Heart left ventricle (tissue), 16 donors: ENCODE data around the gene RARRES1. TPM values are rescaled to one million over a fixed set of nuclear protein-coding genes. Genes with fewer than 3 reads are reported as not detected.

Experiments used
- ATAC-seq, 4 donors: fragments of 200-7000 bp; cut with Tn5 transposase; one replicate each; pipeline ENCODE4 v1.9.1; 2020 to 2022; ENCODE audit warnings: moderate library complexity in 4 of 4, mild to moderate bottlenecking in 3 of 4, moderate number of reproducible peaks in 1 of 4
- DNase-seq, 5 donors: peaks; one replicate each; pipeline ENCODE4 v3.0.0-alpha.2; 2020
- H3K27ac ChIP-seq, 12 donors: fragments of 200-600 bp; sonication (generic) in 4 of 12; one replicate each; pipeline versions ENCODE4 v1.5.0 to v1.8.0; 2016 to 2022; ENCODE audit warnings: mild to moderate bottlenecking in 2 of 12
- H3K27me3 ChIP-seq, 9 donors: fragments of 200-600 bp; sonication (generic) in 2 of 9; one replicate each; pipeline versions ENCODE4 v1.5.1 to v1.8.0; 2016 to 2022; ENCODE audit warnings: mild to moderate bottlenecking in 3 of 9
- H3K36me3 ChIP-seq, 9 donors: fragments of 200-600 bp; sonication (generic) in 2 of 9; one replicate each; pipeline versions ENCODE4 v1.5.0 to v1.8.0; 2018 to 2022; ENCODE audit warnings: mild to moderate bottlenecking in 2 of 9
- H3K4me1 ChIP-seq, 12 donors: fragments of 200-600 bp; sonication (generic) in 4 of 12; one replicate each; pipeline versions ENCODE4 v1.5.0 to v1.8.0; 2016 to 2022; ENCODE audit warnings: mild to moderate bottlenecking in 3 of 12
- H3K4me3 ChIP-seq, 12 donors: fragments of 200-600 bp; sonication (generic) in 4 of 12; one replicate each; pipeline versions ENCODE4 v1.5.0 to v1.8.0; 2017 to 2022; ENCODE audit warnings: mild to moderate bottlenecking in 9 of 12, moderate library complexity in 4 of 12
- H3K9me3 ChIP-seq, 12 donors: fragments of 200-600 bp; sonication (generic) in 4 of 12; one replicate each; pipeline versions ENCODE4 v1.5.0 to v1.8.0; 2016 to 2022; ENCODE audit warnings: mild to moderate bottlenecking in 1 of 12
- CTCF ChIP-seq, 12 donors: fragments of 200-600 bp; sonication (generic) in 4 of 12; IDR thresholded peaks; one replicate each; pipeline versions ENCODE4 v1.5.0 to v1.8.0; 2018 to 2022; ENCODE audit warnings: antibody characterized with exemption in 12 of 12, mild to moderate bottlenecking in 5 of 12
- POLR2A ChIP-seq, 2 donors: fragments of 450-650 bp; IDR thresholded peaks; one replicate each; pipeline ENCODE4 v1.6.1; 2017; ENCODE audit warnings: antibody characterized with exemption in 2 of 2, mild to moderate bottlenecking in 2 of 2, moderate library complexity in 2 of 2
- WGBS, 4 donors: extraction: QIAGEN DNeasy Blood & Tissue Kit in 2 of 4; methylation state at CpG; one replicate each; pipeline versions ENCODE4 v1.1.5 to v1.1.7; 2013 to 2018; 5-methylcytosine and 5-hydroxymethylcytosine counted together
- intact Hi-C, 10 donors: fragments of 100-400 bp; cut with DNase I; formaldehyde crosslinking; loops; one replicate each; pipeline versions ENCODE4 v1.11.1 to v1.14.2; 2022
- polyA plus RNA-seq, 2 donors: library from polyadenylated mRNA; stranded (reverse); fragments of 200-250 nt; gene quantifications; one replicate each; pipeline ENCODE4 v1.2.3, GENCODE V29; 2013
- total RNA-seq, 9 donors: library from RNA; depleted of rRNA in 2 of 9; stranded (reverse); fragments of >200 nt in 2 of 9; fragmentation: NEBNext Ultra II Directional in 3 of 9; extraction: Animal tissue kit (Norgen Biotek cat#: 25700) in 3 of 9; gene quantifications; one replicate each; pipeline versions ENCODE4 v1.1.0 to v1.2.4, GENCODE V29; 2016 to 2023
- donor health status: ischemic (EF 13 %, LVEDD 7.1; RV severe dilation, severe dysfunction).
- donor health status: healthy with polysubstance abuse.
- donor health status: DM: no; HTN: yes; CAD: no.
- donor health status: DM: no; HTN: no; CAD: no.
- donor health status: ischemic (EF 25% LVEDD 6.9; RV normal size, moderate dysfunction).
- donor health status: ischemic (EF 25% LVEDD 5.7; RV mildly dilated, moderate dysfunction).
- donor health status: healthy.
- donor health status: DM: yes; HTN: yes; CAD: no.
- donor health status: ischemic (EF 35%, LVEDD 5.7; RV mildly dilated, moderate dysfunction).
- donor health status: nonischemic (EF 11% LVEDD 7.7; RV severe dilation, severe dysfunction).
- donor health status: DM: yes; HTN: yes; CAD: no.
- donor health status: PGD.
- donor health status: ischemic (EF 29% LVEDD 5.4; RV normal size, mild dysfunction).
- donor health status: nonischemic (EF 23%, LVEDD 6.1; RV moderate dilation, normal function).

RARRES1 gene
- total and polyA plus RNA-seq, 11 donors, result 0.63 to 69.4 (median 3.6) TPM

- intact Hi-C loops, result loop anchor here in 1 of 10 donors (5.0 kb wide), 1 partner anchor 40 kb away; no protein-coding TSS in a partner anchor
Observed at GRCh38 chr3:158737410-158737809, 5.2 kb upstream of the RARRES1 start.

GRCh38 chr3:158735296-158736033, 3.2 kb upstream of the RARRES1 start:
- H3K27me3 ChIP-seq, result no peaks in the 10 kb centered on the region
- peaks cover 0 to 13% (median 8%) of the 10 kb centered on the region in 12 donors for H3K9me3 ChIP-seq
- H3K27ac ChIP-seq, result no peak overlapping the region
- 81 to 84% (median 83%) methylated on average over 7 of the region's 7 CpGs for WGBS, 4 donors
- H3K36me3 ChIP-seq, result no peaks in the 10 kb centered on the region
- TF ChIP-seq CTCF (IDR thresholded peaks at IDR 0.05) (no peak), POLR2A (IDR thresholded peaks at IDR 0.05) (no peak)
- intact Hi-C loops, result loop anchor here in 1 of 10 donors (5.0 kb wide), 1 partner anchor 42 kb away; no protein-coding TSS in a partner anchor
- DNase-seq, result no peak
- no peak for ATAC-seq
- peaks cover 0 to 17% (median 8%) of the 10 kb centered on the region in 12 donors for H3K4me1 ChIP-seq
- no peak overlapping the region for H3K4me3 ChIP-seq

More at GRCh38 chr3:158737410-158737809, 5.2 kb upstream of the RARRES1 start:
- H3K4me3 ChIP-seq, result no peak overlapping the region
- peaks cover 0 to 8% (median 4%) of the 10 kb centered on the region in 9 donors for H3K36me3 ChIP-seq
- no peaks in the 10 kb centered on the region for H3K27me3 ChIP-seq
- H3K27ac ChIP-seq, result no peak overlapping the region
- peaks cover 0 to 13% (median 8%) of the 10 kb centered on the region in 12 donors for H3K9me3 ChIP-seq
- ATAC-seq (no peak), DNase-seq (no peak)
- 49 to 96% (median 85%) methylated on average over 2 of the region's 2 CpGs for WGBS, 4 donors
- peaks cover 0 to 5% (median 0%) of the 10 kb centered on the region in 12 donors for H3K4me1 ChIP-seq
- TF ChIP-seq POLR2A (IDR thresholded peaks at IDR 0.05), result no peak
- no peak for TF ChIP-seq CTCF (IDR thresholded peaks at IDR 0.05)

- TF ChIP-seq POLR2A (IDR thresholded peaks at IDR 0.05), result no peak
- Histone ChIP-seq H3K27ac (no peak overlapping the region), H3K4me3 (no peak overlapping the region), H3K36me3 (no peaks in the 10 kb centered on the region), H3K9me3 (peaks cover 0 to 13% (median 8%) of the 10 kb centered on the region in 12 donors), H3K4me1 (peaks cover 0 to 17% (median 8%) of the 10 kb centered on the region in 12 donors), H3K27me3 (no peaks in the 10 kb centered on the region)
- DNase-seq (no peak), ATAC-seq (no peak)
- WGBS, 4 donors, result 82 to 92% (median 87%) methylated on average over 3 of the region's 3 CpGs
- intact Hi-C loops, result loop anchor here in 2 of 10 donors (5.0 kb wide), 3 partner anchors 34 to 59 kb away; no protein-coding TSS in a partner anchor
Observed at GRCh38 chr3:158733656-158734055, 1.4 kb upstream of the RARRES1 start.

GRCh38 chr3:158732856-158733200, 571 bp upstream of the RARRES1 start:
- Histone ChIP-seq H3K4me1 (peaks cover 0 to 22% (median 11%) of the 10 kb centered on the region in 12 donors), H3K4me3 (peak overlapping the region in 11 of 12 donors; percentile 54 to 74 (median 65)), H3K36me3 (no peaks in the 10 kb centered on the region), H3K27ac (peak overlapping the region in 11 of 12 donors; percentile 15 to 78 (median 61)), H3K9me3 (peaks cover 0 to 13% (median 8%) of the 10 kb centered on the region in 12 donors), H3K27me3 (no peaks in the 10 kb centered on the region)
- intact Hi-C loops, result loop anchor here in 2 of 10 donors (5.0 kb wide), 3 partner anchors 34 to 59 kb away; no protein-coding TSS in a partner anchor
- TF ChIP-seq POLR2A (IDR thresholded peaks at IDR 0.05) (no peak), CTCF (IDR thresholded peaks at IDR 0.05) (no peak)
- ATAC-seq (no peak), DNase-seq (no peak)
- 69 to 76% (median 74%) methylated on average over 15 of the region's 15 CpGs for WGBS, 4 donors
